K562 (cell line): ENCODE results near the gene DENND1A. TPM values are rescaled to one million over a fixed set of nuclear protein-coding genes. Genes with fewer than 3 reads are reported as not detected.

Experiments
- ATF7 ChIP-seq: fragments of 450-650 bp; IDR thresholded peaks from 2 replicates; pipeline ENCODE4 v1.7.1; 2014; ENCODE audit warnings: mild to moderate bottlenecking, moderate library complexity
- CBX1 ChIP-seq: sonication (generic); IDR thresholded peaks from 2 replicates; pipeline ENCODE4 v1.6.1; 2016; ENCODE audit warnings: antibody characterized with exemption, low read depth, mild to moderate bottlenecking
- E2F3 ChIP-seq: fragments of 250-450 bp; sonication (Bioruptor Pico); IDR thresholded peaks from 2 replicates; pipeline ENCODE4 v1.4.0; 2020; ENCODE audit warnings: mild to moderate bottlenecking
- JUN ChIP-seq, 2 experiments: sonication (generic) in 1 of 2; formaldehyde crosslinking in 1 of 2; IDR thresholded peaks; 2 replicates each; pipeline versions ENCODE4 v1.6.1 to v1.8.0; 2012 to 2022; ENCODE audit warnings: borderline replicate concordance in 2 of 2, mild to moderate bottlenecking in 2 of 2, improper control_type of control experiment in 1 of 2, low read depth in 1 of 2, low read length in 1 of 2, missing genetic modification reagents in 1 of 2
- JUND ChIP-seq, 2 experiments: IDR thresholded peaks; 2 replicates in 1 of 2; 3 replicates in 1 of 2; pipeline ENCODE4 v1.6.1; 2011; ENCODE audit warnings: borderline replicate concordance in 2 of 2, low read depth in 2 of 2, low read length in 2 of 2, improper control_type of control experiment in 1 of 2, missing biosample characterization in 1 of 2, missing genetic modification characterization in 1 of 2, missing genetic modification reagents in 1 of 2
- LEF1 ChIP-seq: fragments of 450-650 bp; IDR thresholded peaks from 2 replicates; pipeline ENCODE4 v1.6.1; 2016; ENCODE audit warnings: mild to moderate bottlenecking
- MYNN ChIP-seq, 2 experiments: sonication (generic); formaldehyde crosslinking in 1 of 2; IDR thresholded peaks; 2 replicates each; pipeline versions ENCODE4 v1.5.0 to v1.6.1; 2016 to 2020; ENCODE audit warnings: antibody characterized with exemption in 1 of 2, missing genetic modification reagents in 1 of 2
- NR4A1 ChIP-seq, 2 experiments: fragments of 250-450 bp in 1 of 2; fragments of 450-650 bp in 1 of 2; sonication (Bioruptor Pico) in 1 of 2; IDR thresholded peaks; 2 replicates each; pipeline versions ENCODE4 v1.4.0 to v1.6.1; 2016 to 2020; ENCODE audit warnings: mild to moderate bottlenecking in 2 of 2, missing compliant biosample characterization in 1 of 2, missing genetic modification characterization in 1 of 2, moderate library complexity in 1 of 2
- RAD21 ChIP-seq, 2 experiments: fragments of 250-450 bp in 1 of 2; fragments of 450-650 bp in 1 of 2; sonication (Bioruptor Pico) in 1 of 2; formaldehyde crosslinking in 1 of 2; IDR thresholded peaks in 1 of 2; conservative IDR thresholded peaks in 1 of 2; 2 replicates each; pipeline versions ENCODE4 v1.4.0 to v1.8.0; 2020 to 2022; ENCODE audit warnings: mild to moderate bottlenecking in 2 of 2, moderate library complexity in 1 of 2
- SMARCE1 ChIP-seq: fragments of 450-650 bp; IDR thresholded peaks from 2 replicates; pipeline ENCODE4 v1.7.1; 2016; ENCODE audit warnings: mild to moderate bottlenecking
- STAG1 ChIP-seq: sonication (generic); formaldehyde crosslinking; IDR thresholded peaks from 2 replicates; pipeline ENCODE4 v1.5.0; 2020; ENCODE audit warnings: missing genetic modification reagents, borderline replicate concordance
- TAF1 ChIP-seq: IDR thresholded peaks from 2 replicates; pipeline ENCODE4 v1.6.1; 2011; ENCODE audit warnings: mild to moderate bottlenecking, low read length, moderate library complexity; ENCODE audit not compliant: insufficient read depth, control insufficient read depth, severe bottlenecking; ENCODE audit errors: extremely low read depth
- TBL1XR1 ChIP-seq, 2 experiments: IDR thresholded peaks; 2 replicates each; pipeline ENCODE4 v1.6.1; 2012; ENCODE audit warnings: improper control_type of control experiment in 2 of 2, low read length in 2 of 2, mild to moderate bottlenecking in 1 of 2
- ZFP1 ChIP-seq: fragments of 450-650 bp; formaldehyde crosslinking; IDR thresholded peaks from 2 replicates; pipeline ENCODE4 v1.4.0; 2020; ENCODE audit warnings: mild to moderate bottlenecking, mixed read lengths
- ZKSCAN8 ChIP-seq: fragments of 200-800 bp; sonication (Bioruptor generic); IDR thresholded peaks from 2 replicates; pipeline ENCODE4 v1.6.1; 2016; ENCODE audit warnings: missing genetic modification characterization, missing compliant biosample characterization
- ZNF274 ChIP-seq: IDR thresholded peaks from 2 replicates; pipeline ENCODE4 v1.6.1; 2011; ENCODE audit warnings: low read depth, mild to moderate bottlenecking, low read length, moderate library complexity, borderline replicate concordance
- polyA plus RNA-seq, 8 experiments: library from polyadenylated mRNA; depleted of rRNA in 4 of 8; stranded (reverse) in 5 of 8; unstranded in 3 of 8; fragments of >200 nt; fragmentation: Nextera tagmentation in 2 of 8; fragmentation: Illumina TruSeq in 1 of 8; extraction: Ambion mirVana in 2 of 8; extraction: Trizol in 1 of 8; gene quantifications; 2 replicates each; pipeline versions ENCODE4 v1.2.1 to v1.2.3, GENCODE V29; 2011 to 2014; ENCODE audit warnings: inconsistent platforms in 1 of 8, missing spikeins in 1 of 8
- total RNA-seq, 7 experiments: library from RNA; depleted of rRNA in 6 of 7; stranded (reverse); fragments of >200 nt in 6 of 7; fragmentation: Illumina TruSeq in 2 of 7; extraction: Trizol in 2 of 7; gene quantifications; 2 replicates each; pipeline versions ENCODE4 v1.2.1 to v1.2.3, GENCODE V29; 2011 to 2021; ENCODE audit warnings: low replicate concordance in 1 of 7
- TF ChIP-seq, protein P1 (sequence below): fragments of 250-450 bp; sonication (Bioruptor Pico); IDR thresholded peaks from 2 replicates; pipeline ENCODE4 v1.5.0; 2020; ENCODE audit warnings: mild to moderate bottlenecking
- TF ChIP-seq, protein P2 (sequence below): sonication (generic); formaldehyde crosslinking; IDR thresholded peaks from 2 replicates; pipeline ENCODE4 v1.8.0; 2022; ENCODE audit warnings: missing genetic modification reagents, mild to moderate bottlenecking, borderline replicate concordance
- TF ChIP-seq, protein P3 (sequence below): fragments of 450-650 bp; formaldehyde crosslinking; IDR thresholded peaks from 2 replicates; pipeline ENCODE4 v1.4.0; 2020; ENCODE audit warnings: mild to moderate bottlenecking, mixed read lengths

DENND1A gene
- total and polyA plus RNA-seq, 9 of the 15 experiments (the other 6 are each of a cell fraction or from before 2014, with no cell fraction given): 7.6 to 29.5 (median 15.7) TPM

DNA sequence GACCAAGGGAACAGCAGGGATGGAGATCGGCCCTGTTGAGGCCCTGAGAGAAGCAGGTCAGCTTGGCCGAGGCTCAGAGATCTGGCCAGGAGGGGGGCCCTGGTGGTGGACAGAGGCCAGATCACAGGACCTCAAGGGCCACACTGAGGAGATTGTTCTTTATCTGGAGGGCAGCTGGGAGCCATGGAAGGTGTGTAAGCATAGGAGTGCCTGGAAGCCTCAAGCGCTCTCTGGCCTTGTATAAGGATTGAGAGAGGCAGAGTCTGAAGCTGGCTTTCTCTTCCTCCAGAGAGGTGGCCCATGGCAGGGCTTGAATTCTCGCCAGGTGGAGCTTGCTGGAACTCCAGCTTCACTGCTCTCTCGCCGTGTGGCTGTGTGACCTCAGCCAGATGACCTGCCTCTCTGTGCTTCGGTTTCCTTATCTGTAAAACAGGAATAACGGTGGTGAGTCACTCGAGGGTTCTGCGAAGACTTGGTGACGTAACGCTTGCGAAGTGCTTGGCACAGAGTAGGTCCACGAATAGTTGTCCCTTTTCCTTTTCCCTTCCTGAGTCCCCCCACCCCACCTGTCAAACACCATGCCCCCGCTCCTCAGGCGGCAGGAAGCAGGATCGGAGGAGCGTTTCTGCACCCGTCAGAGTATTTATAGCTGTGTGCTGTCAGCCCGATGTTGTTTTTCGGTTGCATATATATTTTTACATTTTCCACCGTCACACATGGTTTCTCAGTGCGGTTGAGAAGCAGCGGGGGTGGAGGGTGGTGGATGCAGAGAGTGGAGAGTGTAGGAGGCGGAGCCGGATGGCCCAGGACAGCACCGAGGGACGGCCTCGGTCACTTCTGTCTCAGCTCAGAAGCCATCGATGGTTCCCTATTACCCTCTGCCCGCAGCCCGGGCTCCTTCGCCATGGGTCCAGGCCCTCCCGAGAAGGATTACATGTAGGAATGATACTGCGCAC lies 590.9 kb downstream of the DENND1A start (continued):
- TF ChIP-seq, protein P1, sequence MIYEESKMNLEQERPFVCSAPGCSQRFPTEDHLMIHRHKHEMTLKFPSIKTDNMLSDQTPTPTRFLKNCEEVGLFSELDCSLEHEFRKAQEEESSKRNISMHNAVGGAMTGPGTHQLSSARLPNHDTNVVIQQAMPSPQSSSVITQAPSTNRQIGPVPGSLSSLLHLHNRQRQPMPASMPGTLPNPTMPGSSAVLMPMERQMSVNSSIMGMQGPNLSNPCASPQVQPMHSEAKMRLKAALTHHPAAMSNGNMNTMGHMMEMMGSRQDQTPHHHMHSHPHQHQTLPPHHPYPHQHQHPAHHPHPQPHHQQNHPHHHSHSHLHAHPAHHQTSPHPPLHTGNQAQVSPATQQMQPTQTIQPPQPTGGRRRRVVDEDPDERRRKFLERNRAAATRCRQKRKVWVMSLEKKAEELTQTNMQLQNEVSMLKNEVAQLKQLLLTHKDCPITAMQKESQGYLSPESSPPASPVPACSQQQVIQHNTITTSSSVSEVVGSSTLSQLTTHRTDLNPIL (CRISPR knock-in tag): no peak
- TF ChIP-seq ATF7 (peak; percentile 96), E2F3 (peak; percentile 29; the same call in 1 of the 2 replicates), CBX1 (peak; percentile 91; the same call in 1 of the 2 replicates), MYNN (IDR thresholded peaks at IDR 0.05) (no peak), MYNN (CRISPR knock-in tag; IDR thresholded peaks at IDR 0.05) (no peak), ZKSCAN8 (no peak), ZNF274 (no peak), TBL1XR1 (IDR thresholded peaks at IDR 0.05; ENCODE audit: low read length in 2 of 2) (peak in 1 of 2 experiments; percentile 64; a peak in 2 of 4 replicates), STAG1 (no peak), RAD21 (CRISPR knock-in tag; conservative IDR thresholded peaks at IDR 0.05 in 1 of 2, IDR thresholded peaks at IDR 0.05 in 1 of 2) (no peak; a peak in 1 of 4 replicates), LEF1 (peak; percentile 61), JUN (IDR thresholded peaks at IDR 0.05; ENCODE audit: borderline replicate concordance, low read depth, low read length) (peak; percentile 95), JUN (CRISPR knock-in tag; IDR thresholded peaks at IDR 0.05; ENCODE audit: borderline replicate concordance) (no peak; the same call in 1 of the 2 replicates), TAF1 (peak; percentile 26), NR4A1 (CRISPR knock-in tag; IDR thresholded peaks at IDR 0.05) (no peak), NR4A1 (tag; IDR thresholded peaks at IDR 0.05) (no peak), SMARCE1 (peak; percentile 86), JUND (IDR thresholded peaks at IDR 0.05; ENCODE audit: borderline replicate concordance, low read depth, low read length) (peak; percentile 98), JUND (tag; IDR thresholded peaks at IDR 0.05; ENCODE audit: borderline replicate concordance, low read depth, low read length) (peak; percentile 99), ZFP1 (CRISPR knock-in tag) (no peak)
- TF ChIP-seq, protein P2, sequence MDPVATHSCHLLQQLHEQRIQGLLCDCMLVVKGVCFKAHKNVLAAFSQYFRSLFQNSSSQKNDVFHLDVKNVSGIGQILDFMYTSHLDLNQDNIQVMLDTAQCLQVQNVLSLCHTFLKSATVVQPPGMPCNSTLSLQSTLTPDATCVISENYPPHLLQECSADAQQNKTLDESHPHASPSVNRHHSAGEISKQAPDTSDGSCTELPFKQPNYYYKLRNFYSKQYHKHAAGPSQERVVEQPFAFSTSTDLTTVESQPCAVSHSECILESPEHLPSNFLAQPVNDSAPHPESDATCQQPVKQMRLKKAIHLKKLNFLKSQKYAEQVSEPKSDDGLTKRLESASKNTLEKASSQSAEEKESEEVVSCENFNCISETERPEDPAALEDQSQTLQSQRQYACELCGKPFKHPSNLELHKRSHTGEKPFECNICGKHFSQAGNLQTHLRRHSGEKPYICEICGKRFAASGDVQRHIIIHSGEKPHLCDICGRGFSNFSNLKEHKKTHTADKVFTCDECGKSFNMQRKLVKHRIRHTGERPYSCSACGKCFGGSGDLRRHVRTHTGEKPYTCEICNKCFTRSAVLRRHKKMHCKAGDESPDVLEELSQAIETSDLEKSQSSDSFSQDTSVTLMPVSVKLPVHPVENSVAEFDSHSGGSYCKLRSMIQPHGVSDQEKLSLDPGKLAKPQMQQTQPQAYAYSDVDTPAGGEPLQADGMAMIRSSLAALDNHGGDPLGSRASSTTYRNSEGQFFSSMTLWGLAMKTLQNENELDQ: no peak
- TF ChIP-seq, protein P3, sequence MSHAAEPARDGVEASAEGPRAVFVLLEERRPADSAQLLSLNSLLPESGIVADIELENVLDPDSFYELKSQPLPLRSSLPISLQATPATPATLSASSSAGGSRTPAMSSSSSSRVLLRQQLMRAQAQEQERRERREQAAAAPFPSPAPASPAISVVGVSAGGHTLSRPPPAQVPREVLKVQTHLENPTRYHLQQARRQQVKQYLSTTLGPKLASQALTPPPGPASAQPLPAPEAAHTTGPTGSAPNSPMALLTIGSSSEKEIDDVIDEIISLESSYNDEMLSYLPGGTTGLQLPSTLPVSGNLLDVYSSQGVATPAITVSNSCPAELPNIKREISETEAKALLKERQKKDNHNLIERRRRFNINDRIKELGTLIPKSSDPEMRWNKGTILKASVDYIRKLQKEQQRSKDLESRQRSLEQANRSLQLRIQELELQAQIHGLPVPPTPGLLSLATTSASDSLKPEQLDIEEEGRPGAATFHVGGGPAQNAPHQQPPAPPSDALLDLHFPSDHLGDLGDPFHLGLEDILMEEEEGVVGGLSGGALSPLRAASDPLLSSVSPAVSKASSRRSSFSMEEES (CRISPR knock-in tag): no peak
